ENCODE data around the gene EPB41L4B. TPM values are rescaled to one million over a fixed set of nuclear protein-coding genes. Genes with fewer than 3 reads are reported as not detected.

Gene EPB41L4B
- total and polyA plus RNA-seq, 2 donors from 2014 or later, result 6.5 to 7.7 TPM

DNA sequence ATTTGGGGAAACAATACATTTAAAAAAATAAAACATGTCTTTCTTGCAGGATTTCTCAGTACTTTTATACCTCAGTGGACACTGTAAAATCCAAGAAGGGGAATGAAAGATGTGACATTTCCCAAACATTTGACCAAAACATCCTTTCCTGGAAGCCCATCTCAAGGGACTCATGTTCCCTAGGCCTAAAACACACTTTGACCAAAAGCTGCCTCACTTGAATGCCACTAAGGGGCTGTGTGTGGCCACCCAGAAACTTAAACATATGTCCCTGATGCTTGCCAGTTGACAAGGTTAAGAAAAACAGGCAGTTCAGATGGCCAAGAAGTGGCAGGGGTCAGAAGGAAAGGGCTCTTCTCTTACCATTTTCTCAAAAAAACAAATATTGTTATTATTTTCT, 73.6 kb downstream of the EPB41L4B start:
- TF ChIP-seq, protein P1, sequence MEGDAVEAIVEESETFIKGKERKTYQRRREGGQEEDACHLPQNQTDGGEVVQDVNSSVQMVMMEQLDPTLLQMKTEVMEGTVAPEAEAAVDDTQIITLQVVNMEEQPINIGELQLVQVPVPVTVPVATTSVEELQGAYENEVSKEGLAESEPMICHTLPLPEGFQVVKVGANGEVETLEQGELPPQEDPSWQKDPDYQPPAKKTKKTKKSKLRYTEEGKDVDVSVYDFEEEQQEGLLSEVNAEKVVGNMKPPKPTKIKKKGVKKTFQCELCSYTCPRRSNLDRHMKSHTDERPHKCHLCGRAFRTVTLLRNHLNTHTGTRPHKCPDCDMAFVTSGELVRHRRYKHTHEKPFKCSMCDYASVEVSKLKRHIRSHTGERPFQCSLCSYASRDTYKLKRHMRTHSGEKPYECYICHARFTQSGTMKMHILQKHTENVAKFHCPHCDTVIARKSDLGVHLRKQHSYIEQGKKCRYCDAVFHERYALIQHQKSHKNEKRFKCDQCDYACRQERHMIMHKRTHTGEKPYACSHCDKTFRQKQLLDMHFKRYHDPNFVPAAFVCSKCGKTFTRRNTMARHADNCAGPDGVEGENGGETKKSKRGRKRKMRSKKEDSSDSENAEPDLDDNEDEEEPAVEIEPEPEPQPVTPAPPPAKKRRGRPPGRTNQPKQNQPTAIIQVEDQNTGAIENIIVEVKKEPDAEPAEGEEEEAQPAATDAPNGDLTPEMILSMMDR (IDR thresholded peaks at IDR 0.05; ENCODE audit: borderline replicate concordance, extremely low read depth, insufficient read depth), result no peak
- no peaks in the 10 kb centered on the region for H3K27me3 ChIP-seq (ENCODE audit: control insufficient read depth, insufficient read depth, low read length)
- DNase-seq, result no peak
- no peak overlapping the region for H3K4me3 ChIP-seq (ENCODE audit: low read length in 3 of 3)
- no peak overlapping the region for H3K9ac ChIP-seq (ENCODE audit: low read length in 3 of 3)
- FAIRE-seq, result no peak
- no peaks in the 10 kb centered on the region for H3K4me1 ChIP-seq (ENCODE audit: control insufficient read depth in 2 of 3, insufficient read depth in 2 of 3, low read depth in 1 of 3, low read length in 3 of 3)
- H3K36me3 ChIP-seq (ENCODE audit: control insufficient read depth in 2 of 3, insufficient read depth in 3 of 3, low read length in 3 of 3), result no peaks in the 10 kb centered on the region
- intact Hi-C loops (cut with DNase I), result loop anchor here (10.0 kb wide), 1 partner anchor 68 kb away; no protein-coding TSS in a partner anchor
- no peak overlapping the region for H3K27ac ChIP-seq (ENCODE audit: low read depth in 2 of 2, low read length in 2 of 2)
- no peaks in the 10 kb centered on the region for H3K9me3 ChIP-seq (ENCODE audit: control insufficient read depth in 2 of 3, insufficient read depth in 1 of 3, low read length in 3 of 3)

DNA sequence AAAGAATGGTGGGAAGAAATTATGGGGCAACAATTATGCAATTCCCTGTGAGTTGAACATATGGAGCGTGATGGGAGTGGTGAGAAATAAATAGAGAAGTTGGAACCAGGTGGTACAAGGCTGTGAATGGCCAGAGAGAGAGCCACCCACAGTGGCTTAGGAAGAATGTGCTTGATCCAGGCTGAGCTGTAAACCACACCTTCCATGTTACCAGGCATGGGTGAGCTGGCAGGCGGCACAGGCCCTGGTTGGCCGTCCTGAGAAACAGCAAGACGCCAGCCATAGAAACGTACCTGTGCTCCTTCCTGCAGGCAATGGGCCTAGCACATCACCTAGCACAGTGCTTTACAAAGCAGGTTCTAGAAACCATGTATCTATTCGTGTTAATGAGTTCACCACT, 74.3 kb downstream of the EPB41L4B start:
- Histone ChIP-seq H3K27ac (ENCODE audit: low read depth in 2 of 2, low read length in 2 of 2) (no peak overlapping the region), H3K4me3 (ENCODE audit: low read length in 3 of 3) (no peak overlapping the region), H3K9me3 (ENCODE audit: control insufficient read depth in 2 of 3, insufficient read depth in 1 of 3, low read length in 3 of 3) (no peaks in the 10 kb centered on the region), H3K27me3 (ENCODE audit: control insufficient read depth, insufficient read depth, low read length) (no peaks in the 10 kb centered on the region), H3K9ac (ENCODE audit: low read length in 3 of 3) (no peak overlapping the region), H3K36me3 (ENCODE audit: control insufficient read depth in 2 of 3, insufficient read depth in 3 of 3, low read length in 3 of 3) (no peaks in the 10 kb centered on the region), H3K4me1 (ENCODE audit: control insufficient read depth in 2 of 3, insufficient read depth in 2 of 3, low read depth in 1 of 3, low read length in 3 of 3) (no peaks in the 10 kb centered on the region)
- TF ChIP-seq, protein P1 (IDR thresholded peaks at IDR 0.05; ENCODE audit: borderline replicate concordance, extremely low read depth, insufficient read depth), result no peak
- intact Hi-C loops (cut with DNase I), result loop anchor here (10.0 kb wide), 1 partner anchor 68 kb away; no protein-coding TSS in a partner anchor
- DNase-seq, result no peak
- FAIRE-seq, result no peak

DNA sequence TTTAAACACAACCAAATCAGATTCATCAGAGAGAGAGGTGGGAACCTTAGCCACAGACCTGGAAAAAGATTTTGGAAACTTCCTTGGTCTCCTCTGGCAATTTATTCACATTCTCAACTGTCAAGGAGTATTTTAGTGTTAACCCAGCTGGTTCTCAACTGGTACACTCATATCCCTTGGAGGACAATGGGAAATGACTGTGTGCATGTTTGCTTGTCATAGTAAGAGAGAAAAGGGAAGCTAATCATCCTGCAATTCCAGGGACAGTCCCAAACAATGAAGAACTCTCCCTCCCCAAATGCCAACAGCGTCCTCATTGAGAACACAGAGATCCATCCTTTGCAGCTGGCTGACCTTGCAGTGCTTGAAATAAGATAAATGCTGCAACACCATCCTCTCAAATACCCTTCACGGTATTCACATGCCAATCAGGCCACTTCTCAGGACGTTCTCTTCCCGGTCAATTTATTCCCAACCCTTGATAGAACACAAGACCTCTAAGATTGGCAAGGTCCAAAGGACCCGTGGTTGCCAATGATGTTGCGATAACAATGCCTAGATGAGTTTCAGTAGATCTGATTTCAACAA, 75.5 kb downstream of the EPB41L4B start:
- H3K27me3 ChIP-seq (ENCODE audit: control insufficient read depth, insufficient read depth, low read length), result no peaks in the 10 kb centered on the region
- no peaks in the 10 kb centered on the region for H3K36me3 ChIP-seq (ENCODE audit: control insufficient read depth in 2 of 3, insufficient read depth in 3 of 3, low read length in 3 of 3)
- no peak overlapping the region for H3K9ac ChIP-seq (ENCODE audit: low read length in 3 of 3)
- H3K27ac ChIP-seq (ENCODE audit: low read depth in 2 of 2, low read length in 2 of 2), result no peak overlapping the region
- intact Hi-C loops (cut with DNase I), result loop anchor here (10.0 kb wide), 1 partner anchor 69 kb away; no protein-coding TSS in a partner anchor
- no peak overlapping the region for H3K4me3 ChIP-seq (ENCODE audit: low read length in 3 of 3)
- H3K9me3 ChIP-seq (ENCODE audit: control insufficient read depth in 2 of 3, insufficient read depth in 1 of 3, low read length in 3 of 3), result no peaks in the 10 kb centered on the region
- DNase-seq (no peak), FAIRE-seq (no peak)
- no peaks in the 10 kb centered on the region for H3K4me1 ChIP-seq (ENCODE audit: control insufficient read depth in 2 of 3, insufficient read depth in 2 of 3, low read depth in 1 of 3, low read length in 3 of 3)
- TF ChIP-seq, protein P1 (IDR thresholded peaks at IDR 0.05; ENCODE audit: borderline replicate concordance, extremely low read depth, insufficient read depth), result no peak

All from kidney (tissue), 14 donors.